Endometrial microvascular endothelial cells (primary cell): ENCODE results near the gene DACH1. TPM values are rescaled to one million over a fixed set of nuclear protein-coding genes. Genes with fewer than 3 reads are reported as not detected.

ENCODE experiments used
- in situ Hi-C: cut with HindIII; loops from 2 replicates; pipeline ENCODE4 v1.10.0; 2017; ENCODE audit warnings: low sequenced_read_pairs, low pct_unique_long_range_greater_than_20kb; ENCODE audit errors: inconsistent ontology term
- total RNA-seq: library from RNA; depleted of rRNA; stranded (reverse); fragments of >200 nt; gene quantifications from one replicate; pipeline ENCODE4 v1.2.3, GENCODE V29; 2015; ENCODE audit errors: inconsistent ontology term

Gene DACH1
- total RNA-seq, 1 donor from 2014 or later, result 1.1 TPM

- in situ Hi-C loops, result no loop called here
These were observed 205.1 kb downstream of the DACH1 start for GRCh38 chr13:71661921-71662320.

- in situ Hi-C loops, result no loop called here
These were observed 207.6 kb downstream of the DACH1 start for GRCh38 chr13:71659404-71659803.

- in situ Hi-C loops, result no loop called here
These were observed 221.5 kb downstream of the DACH1 start for GRCh38 chr13:71645467-71645866.

GRCh38 chr13:71644579-71644978 is 222.4 kb downstream of the DACH1 start:
- in situ Hi-C loops, result no loop called here

- in situ Hi-C loops, result no loop called here
These were observed 223.6 kb downstream of the DACH1 start for GRCh38 chr13:71643448-71643860.

- in situ Hi-C loops, result no loop called here
These were observed 228.3 kb downstream of the DACH1 start for GRCh38 chr13:71638751-71639150.

GRCh38 chr13:71634602-71635443 is 232.2 kb downstream of the DACH1 start:
- in situ Hi-C loops, result no loop called here

- in situ Hi-C loops, result no loop called here
These were observed 232.8 kb downstream of the DACH1 start for GRCh38 chr13:71634182-71634581.

GRCh38 chr13:71632721-71633120 is 234.3 kb downstream of the DACH1 start:
- in situ Hi-C loops, result no loop called here

- in situ Hi-C loops, result no loop called here
These were observed 234.8 kb downstream of the DACH1 start for GRCh38 chr13:71632206-71632605.

GRCh38 chr13:71629167-71629566 is 237.8 kb downstream of the DACH1 start:
- in situ Hi-C loops, result no loop called here

GRCh38 chr13:71626421-71627117 is 240.4 kb downstream of the DACH1 start:
- in situ Hi-C loops, result no loop called here

- in situ Hi-C loops, result no loop called here
These were observed 241.3 kb downstream of the DACH1 start for GRCh38 chr13:71625694-71626093.

- in situ Hi-C loops, result loop anchor here (25.0 kb wide), 1 partner anchor 363 kb away; no protein-coding TSS in a partner anchor
These were observed 242.1 kb downstream of the DACH1 start for GRCh38 chr13:71624653-71625600.

GRCh38 chr13:71621174-71622124 is 245.6 kb downstream of the DACH1 start:
- in situ Hi-C loops, result loop anchor here (25.0 kb wide), 1 partner anchor 359 kb away; no protein-coding TSS in a partner anchor

GRCh38 chr13:71619096-71619495 is 247.9 kb downstream of the DACH1 start:
- in situ Hi-C loops, result loop anchor here (25.0 kb wide), 1 partner anchor 357 kb away; no protein-coding TSS in a partner anchor

GRCh38 chr13:71618159-71618558 is 248.8 kb downstream of the DACH1 start:
- in situ Hi-C loops, result loop anchor here (25.0 kb wide), 1 partner anchor 356 kb away; no protein-coding TSS in a partner anchor

GRCh38 chr13:71617265-71617664 is 249.7 kb downstream of the DACH1 start:
- in situ Hi-C loops, result loop anchor here (25.0 kb wide), 1 partner anchor 355 kb away; no protein-coding TSS in a partner anchor
